ELF-1 (cell line): ENCODE measurements around the gene LACTB.
A peak's percentile ranks its signal among the peaks of the same experiment; 100 is the strongest.

Source experiments
- DNase-seq: peaks from one replicate; pipeline ENCODE4 v3.0.0-alpha.2; 2016; ENCODE audit warnings: low read depth, low spot score

Gene LACTB

DNA sequence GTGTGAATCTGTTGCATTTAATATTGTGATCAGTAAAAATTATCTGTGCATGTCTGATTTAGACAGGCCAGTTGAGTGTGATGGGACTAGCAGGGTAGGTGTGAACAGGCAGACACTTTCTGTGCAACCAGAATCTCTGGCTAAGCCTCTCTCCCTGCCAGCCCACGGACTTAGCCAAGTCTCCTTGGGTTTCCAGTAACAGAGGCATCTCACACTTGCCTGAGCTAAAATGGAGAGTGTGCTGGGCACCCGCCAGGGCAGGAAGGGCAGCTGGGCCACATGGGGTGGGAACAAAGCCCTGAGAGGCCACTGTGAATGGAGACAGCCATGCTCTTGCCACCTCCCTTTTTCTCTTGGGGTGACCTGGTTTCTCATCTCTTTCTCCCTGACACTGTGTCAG is 48.1 kb downstream of the LACTB start:
- no peak for DNase-seq

DNA sequence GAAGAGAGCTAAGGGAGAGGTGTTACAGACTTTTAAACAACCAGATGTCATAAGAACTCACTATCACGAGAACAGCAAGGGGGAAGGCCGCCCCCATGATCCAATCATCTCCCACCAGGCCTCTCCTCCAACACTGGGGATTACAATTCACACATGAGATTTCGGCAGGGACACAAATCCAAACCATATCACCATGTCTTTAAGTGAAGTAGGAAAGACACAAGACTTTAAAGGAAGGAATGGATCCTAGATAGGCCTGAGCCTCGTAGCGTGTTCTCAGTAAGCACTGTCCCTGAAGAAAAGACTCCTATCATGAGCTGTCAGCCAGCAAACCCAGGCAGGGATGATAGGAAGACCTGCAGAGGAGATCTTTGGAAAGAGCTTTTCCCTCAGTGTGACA is 50.7 kb downstream of the LACTB start:
- no peak for DNase-seq

DNA sequence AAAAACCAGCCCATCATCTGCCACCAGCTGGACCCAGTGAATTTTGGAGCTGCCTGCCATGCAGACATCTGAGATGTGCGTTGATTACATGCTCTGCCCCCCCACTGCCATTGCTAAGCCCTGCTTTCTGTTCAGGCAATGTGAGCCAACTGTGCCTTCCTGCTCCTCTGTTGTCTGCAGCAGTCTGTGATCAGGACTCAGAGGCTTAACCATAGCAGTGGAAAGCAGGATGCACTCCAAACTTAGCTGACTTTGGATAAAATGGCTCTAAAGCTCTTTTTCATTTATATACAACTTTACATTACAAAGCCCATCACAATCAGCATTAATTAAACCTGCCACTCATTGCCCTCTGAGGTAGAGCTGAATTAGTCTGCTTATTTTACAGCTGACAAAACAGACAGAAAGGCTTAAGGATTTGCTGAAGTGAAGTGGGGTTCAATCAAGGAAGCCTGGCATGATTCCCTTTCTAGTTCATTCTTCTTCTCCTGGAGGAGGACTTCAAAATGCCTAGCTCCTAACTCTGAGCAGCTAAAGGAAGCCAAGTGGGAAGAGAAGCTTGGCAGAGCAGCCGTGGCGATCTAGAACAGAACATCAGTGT is 51.3 kb downstream of the LACTB start:
- no peak for DNase-seq

DNA sequence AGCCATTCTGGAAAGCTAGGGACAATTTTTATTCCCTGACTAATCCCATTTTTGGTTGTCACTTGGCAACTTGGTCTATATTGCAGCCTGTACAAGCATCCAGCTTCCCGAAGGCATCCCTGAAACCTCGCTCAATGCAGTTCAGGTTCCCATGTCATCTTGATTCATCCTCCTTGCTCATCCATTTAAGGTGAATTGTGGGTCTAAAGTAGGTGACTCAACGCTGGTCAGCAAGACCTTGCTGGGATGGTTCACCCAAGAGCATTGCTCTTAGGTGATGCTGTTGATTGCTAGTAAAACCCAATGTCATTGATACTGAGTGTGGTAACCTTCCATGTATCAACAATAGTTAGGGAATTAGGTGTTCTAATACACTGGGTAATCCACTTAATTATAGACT is 54.6 kb downstream of the LACTB start:
- no peak for DNase-seq

DNA sequence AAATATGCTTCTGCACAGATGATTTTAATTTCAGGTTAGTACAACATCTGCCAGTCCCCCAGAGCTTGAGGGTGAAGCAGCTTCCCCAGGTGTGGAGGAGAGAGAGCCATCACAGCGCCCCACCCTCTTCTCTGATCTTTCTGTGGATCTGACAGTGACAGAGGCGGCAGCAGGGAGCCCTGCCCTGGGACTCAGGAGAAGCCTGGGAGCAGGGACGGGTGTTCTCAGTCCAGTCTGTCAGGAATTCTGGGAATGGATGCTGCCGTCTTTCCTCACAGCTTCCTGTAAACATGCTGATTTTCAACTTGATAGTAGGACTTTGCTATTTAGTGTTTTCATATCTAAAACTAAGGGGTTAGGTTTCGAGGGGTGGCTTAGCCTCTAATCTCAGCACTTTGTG is 56.4 kb downstream of the LACTB start:
- DNase-seq: peak; percentile 53

DNA sequence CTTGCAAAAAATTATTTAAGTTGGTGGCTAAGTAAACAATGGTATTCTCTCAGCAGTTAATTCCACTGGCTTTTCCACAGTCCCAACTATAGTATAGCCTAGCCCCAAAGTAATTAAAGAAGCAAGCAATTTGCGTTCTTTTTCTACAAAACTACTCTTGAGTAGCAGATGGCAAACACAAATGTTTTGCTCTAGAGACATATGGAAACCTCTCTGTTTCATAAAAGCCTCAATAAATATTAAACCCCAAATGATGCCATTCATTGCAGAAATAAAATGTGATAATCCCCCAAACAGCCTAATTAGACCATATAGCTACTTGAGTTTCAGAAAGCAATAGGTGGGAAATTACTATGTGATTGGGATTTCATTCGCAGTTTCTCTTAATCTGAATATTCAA is 59.1 kb downstream of the LACTB start:
- no peak for DNase-seq

DNA sequence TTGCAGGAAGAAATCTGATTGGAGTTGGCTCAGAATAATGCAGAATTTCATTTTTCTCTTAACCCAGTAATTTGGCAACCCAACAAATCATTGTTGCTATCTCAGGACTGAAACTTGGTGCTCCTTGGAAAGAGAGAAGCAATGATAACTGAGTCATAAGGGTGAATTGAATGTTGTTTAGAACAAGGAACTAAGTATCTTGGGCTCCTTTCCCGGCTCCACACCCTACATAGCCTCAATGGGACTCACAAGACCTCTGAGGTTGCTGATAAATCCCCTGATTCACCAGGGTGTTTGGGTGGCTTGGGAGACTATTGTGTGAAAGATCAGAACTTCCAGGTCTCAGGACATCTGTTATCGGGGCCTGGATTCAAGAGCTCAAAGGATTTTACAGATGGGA is 60.0 kb downstream of the LACTB start:
- DNase-seq: no peak

DNA sequence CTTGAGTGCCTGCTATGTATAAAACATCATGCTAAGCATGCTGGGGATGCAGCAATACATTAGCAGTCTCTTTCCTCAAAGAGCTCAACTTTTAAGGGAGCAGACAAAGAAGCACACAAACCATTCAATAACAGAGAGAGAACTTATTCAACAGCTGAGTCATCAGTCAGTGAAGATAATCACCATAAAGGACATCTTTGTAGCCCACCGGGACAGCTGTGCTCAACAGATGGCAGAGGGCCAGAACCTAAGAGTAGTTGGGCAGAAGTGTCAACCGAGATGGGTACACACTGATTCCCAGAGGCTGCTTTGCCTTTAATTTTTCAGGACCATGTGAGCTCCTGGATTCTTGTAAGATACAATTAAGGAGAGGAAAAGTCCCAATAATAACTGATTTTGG is 63.5 kb downstream of the LACTB start:
- DNase-seq: no peak

DNA sequence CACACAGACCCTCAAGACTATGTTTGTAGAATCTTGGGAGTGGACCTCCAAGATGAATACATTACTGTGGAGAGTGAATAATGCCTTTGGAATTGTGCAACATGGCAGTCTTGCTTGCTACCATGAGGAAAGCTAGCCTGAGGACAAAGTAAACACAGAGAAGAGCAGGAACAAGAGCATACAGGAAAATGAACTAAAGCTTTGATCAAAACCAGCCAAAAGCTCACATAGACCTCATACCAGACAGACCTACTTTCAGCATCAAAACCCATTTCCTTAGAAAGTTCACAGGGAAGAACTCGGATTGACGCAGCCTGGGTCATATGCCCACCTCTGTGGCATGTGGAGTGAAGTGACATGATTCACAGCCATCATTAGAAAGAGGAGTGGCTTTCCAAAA is 64.4 kb downstream of the LACTB start:
- no peak for DNase-seq

DNA sequence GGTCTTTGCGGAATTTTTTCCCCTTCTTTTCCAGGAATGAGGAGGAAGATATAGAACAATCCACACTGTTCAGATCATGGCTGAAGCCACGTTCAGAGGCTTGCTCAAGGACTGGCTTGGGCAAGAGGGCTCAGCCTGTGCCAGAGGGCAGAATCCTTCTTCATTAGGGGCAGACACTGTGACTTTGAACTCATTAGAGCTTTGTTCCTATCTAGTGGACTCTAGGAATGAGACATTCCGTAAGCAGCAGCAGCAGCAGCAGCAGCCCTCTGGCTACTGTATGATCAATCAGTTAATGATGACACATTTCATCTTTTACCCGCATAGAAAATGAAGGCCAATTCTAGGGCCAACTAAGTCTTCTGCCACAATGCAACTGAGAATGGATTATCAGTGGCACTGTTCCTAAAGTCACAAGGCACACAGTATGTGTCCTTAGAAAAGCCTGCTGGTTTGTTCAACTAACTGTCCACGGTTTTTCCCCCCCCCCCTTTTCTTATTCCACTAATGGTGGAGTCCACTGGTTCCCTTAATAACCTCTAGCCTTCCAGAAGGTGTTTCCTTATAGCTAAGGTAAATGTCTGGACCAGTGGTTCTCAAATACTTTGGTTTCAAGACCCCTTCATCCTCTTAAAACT is 66.0 kb downstream of the LACTB start:
- DNase-seq: no peak

DNA sequence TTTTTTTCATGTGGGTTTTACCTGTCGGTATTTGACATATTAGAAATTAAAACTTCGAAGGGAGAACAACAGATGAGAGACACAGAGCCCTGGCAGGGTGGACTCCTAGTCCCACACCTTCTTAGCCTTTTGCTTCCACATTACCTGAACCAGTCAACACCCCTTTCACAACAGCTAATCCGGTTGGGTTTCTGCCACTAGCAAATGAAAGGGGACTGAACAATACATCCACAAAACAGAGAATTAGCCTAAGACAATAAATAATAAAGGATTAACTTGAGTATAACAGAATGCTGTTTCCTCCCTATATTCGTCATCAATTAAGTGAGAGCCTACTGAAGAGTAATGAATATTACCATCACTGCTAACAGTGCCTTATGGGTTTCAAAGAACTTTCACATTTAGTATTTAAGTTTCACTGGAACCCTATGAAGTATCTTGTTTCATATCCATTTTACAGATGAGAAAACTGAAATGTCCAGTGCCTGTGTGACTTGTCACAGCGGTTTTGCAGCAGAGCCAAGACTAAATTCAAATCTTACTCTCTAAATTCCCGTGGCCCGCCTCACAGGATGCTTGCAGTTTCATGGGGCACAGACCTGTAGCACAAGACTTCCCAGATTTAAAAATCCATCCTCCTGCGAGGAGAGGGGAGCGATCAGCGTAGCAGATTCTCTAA is 66.7 kb downstream of the LACTB start:
- DNase-seq: no peak

DNA sequence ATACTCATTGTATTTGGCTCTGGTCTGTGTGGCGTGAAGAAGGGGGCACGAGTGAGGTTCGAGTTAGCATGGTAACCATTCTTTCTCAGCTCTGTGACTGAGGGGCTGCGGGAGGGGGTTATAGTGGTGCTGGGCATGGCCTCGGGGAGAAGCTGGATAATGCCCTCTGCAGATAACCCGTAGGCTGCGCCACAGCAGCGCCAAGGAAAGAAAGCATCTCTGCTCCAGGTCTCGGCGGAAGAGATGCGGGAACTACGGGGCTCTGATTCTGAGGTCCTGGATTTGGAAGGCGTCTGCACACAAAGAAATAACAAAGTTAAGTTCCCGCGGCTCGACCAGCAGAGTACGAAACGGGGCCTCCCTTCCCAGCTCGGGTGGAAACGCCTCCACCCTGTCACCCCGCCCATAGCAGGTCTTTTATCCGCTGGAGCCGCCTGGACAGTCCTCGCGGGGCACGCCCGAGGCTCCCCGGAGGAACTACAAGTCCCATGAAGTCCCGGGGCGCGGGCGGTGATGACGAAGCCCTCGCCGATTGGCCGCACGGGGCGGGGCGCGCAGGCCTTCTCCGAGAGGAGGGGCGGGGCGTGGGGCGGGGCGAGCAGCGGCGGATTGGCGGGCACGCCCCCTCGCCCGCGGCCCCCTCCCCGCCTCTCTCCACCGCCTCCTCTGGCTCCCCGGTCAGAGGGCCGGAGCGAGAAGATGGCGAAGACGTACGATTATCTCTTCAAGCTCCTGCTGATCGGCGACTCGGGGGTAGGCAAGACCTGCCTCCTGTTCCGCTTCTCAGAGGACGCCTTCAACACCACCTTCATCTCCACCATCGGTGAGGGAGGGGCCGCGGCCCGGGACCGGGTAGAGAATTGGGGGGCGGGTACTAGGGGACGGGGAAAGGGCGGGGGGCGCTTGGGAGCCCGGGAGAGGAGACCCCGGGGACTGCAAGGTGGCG is 67.5 kb downstream of the LACTB start, which contains the start of gene RAB8B:
Gene RAB8B, plus strand, starts transcription at position 681 of the 946 bp plus-strand sequence. Its CDS starts 19 bp downstream, at position 700.
- DNase-seq: peak; percentile 95

DNA sequence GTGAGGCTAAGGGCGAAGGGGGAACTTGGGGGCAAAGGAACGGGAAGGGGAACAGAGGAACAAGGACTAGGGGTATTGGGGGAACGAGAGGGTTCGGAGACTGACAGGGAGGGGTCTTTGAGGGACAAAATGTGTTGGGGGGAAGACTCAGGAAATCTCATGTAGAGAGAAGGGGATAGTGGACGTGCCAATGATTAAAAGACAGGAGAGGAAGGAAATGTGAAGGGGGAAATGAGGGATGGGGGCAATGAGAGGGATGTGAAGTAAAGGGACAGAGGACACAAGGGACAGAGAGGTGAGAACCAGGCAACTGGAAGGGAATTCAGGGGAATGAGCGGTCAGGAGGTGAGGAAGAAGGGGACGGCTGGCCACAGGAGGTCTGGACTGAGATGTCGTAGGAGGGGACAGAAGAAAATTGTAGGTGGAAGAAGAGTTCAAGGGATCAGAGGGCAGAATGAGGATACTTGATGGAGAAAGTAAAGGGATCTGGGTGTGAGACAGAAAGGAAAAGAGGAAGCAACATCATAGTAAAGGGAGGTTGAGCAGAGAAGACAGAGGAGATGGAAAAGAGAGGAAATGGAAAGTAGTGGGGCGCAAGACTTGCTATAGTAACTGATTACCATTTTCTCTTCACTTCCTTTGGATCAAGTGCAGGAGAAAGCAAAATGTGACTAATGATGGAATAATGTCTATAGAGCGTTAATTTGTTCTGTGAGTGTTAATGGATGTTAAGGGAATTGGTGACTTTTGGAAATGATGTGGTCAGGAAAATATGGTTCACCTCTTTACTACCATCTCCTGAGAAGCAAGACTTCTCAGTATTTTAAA is 68.5 kb downstream of the LACTB start:
- DNase-seq: no peak

DNA sequence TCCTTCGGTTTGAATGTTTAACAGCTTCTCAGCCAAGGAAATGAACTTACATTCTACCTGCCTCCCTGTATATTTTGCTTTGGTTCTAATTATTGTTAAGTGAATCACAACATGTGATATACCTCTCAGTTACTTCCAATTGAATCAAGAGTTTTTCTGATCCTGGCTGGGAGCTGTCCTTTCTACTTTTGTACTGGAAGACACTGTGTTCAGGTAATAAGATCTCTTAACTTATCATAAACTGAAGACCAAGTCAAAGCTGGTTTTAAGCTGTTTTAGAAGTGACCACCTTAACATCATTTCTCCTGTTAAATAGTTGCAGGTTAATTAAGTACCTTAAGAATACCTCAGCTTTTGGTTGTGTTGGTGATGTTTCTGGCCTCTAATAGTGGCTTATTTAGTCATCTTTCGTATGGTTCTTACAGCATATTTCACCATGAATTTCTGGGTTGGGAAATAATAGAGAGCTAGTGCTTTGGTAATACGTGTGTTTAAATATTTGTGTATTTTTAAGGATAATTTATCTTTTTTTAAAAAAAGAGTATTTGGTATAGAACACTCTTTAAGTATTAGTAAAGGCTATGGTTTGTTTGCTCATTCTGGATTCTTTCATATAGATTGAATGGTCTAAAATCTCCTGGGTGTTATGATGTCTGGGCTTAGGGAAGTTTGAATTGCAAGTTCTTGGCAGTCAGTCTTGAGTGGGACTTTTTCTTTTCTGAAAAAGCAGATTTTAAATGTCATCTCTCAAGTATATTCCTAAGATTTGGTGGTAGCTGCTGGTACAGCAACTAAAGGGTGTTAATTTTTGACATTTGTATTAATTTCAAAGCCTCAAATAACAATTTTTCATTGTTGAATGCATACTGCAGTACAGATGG is 69.3 kb downstream of the LACTB start:
- no peak for DNase-seq
